Measurements from ENCODE around the gene B4GALNT1. TPM values are rescaled to one million over a fixed set of nuclear protein-coding genes. Genes with fewer than 3 reads are reported as not detected.

Gene B4GALNT1
- total and polyA plus RNA-seq, 9 of the 15 experiments (the other 6 are each of a cell fraction or from before 2014, with no cell fraction given), result 1.0 to 32.2 (median 9.8) TPM

GRCh38 chr12:57614178-57614947, 18.6 kb downstream of the B4GALNT1 start:
- CTCF ChIA-PET (ENCODE audit: low intra/inter-chr PET ratio), result no interaction called here
- intact Hi-C loops (cut with micrococcal nuclease), result no loop called here
- peaks cover 2% of the 10 kb centered on the region; the same call in 2 of the 3 replicates for H3K79me2 ChIP-seq (ENCODE audit: control insufficient read depth, insufficient read depth, low read length)
- BruUV-seq (replicated peaks), result no TSS peak
- peaks cover 4% of the 10 kb centered on the region for H3K9me1 ChIP-seq (ENCODE audit: control insufficient read depth, insufficient read depth, low read length)
- H3K27me3 ChIP-seq (ENCODE audit: control insufficient read depth in 2 of 2, insufficient read depth in 2 of 2, low read length in 2 of 2), result no peaks in the 10 kb centered on the region
- H3K4me2 ChIP-seq (ENCODE audit: insufficient read depth, low read length), result peak overlapping the region; percentile 67
- no peaks in the 10 kb centered on the region for H3K9me3 ChIP-seq (replicated peaks; ENCODE audit: control insufficient read depth, insufficient read depth, low read depth, low read length)
- ATAC-seq, result peak; percentile 79
- peak overlapping the region; percentile 70 for H2AFZ ChIP-seq (ENCODE audit: low read depth, low read length)
- peaks cover 16% of the 10 kb centered on the region; the same call in 2 of the 3 replicates for H3K36me3 ChIP-seq (ENCODE audit: control insufficient read depth, insufficient read depth, low read length)
- H3K4me1 ChIP-seq (replicated peaks in 1 of 2; ENCODE audit: control insufficient read depth in 2 of 2, insufficient read depth in 2 of 2, low read length in 2 of 2), result peaks cover 52 to 58% of the 10 kb centered on the region in 2 experiments
- POLR2A ChIA-PET, result interaction anchor here (0.6 to 2.4 kb wide), 11 partner anchors 14 to 205 kb away, joined by 3 to 10 read pairs (median 4); partner anchors contain the start of gene DDIT3
- 42% methylated on average over 14 of the region's 14 CpGs for WGBS (ENCODE audit: insufficient coverage, low coverage, missing lambda C conversion rate)
- peak overlapping the region; percentile 17; the same call in 2 of the 3 replicates for H3K27ac ChIP-seq (ENCODE audit: extremely low read depth, low read depth, low read length)
- no peak overlapping the region for H3K4me3 ChIP-seq
- in situ Hi-C loops (cut with MboI), result no loop called here
- no peaks in the 10 kb centered on the region for H4K20me1 ChIP-seq (replicated peaks; ENCODE audit: control insufficient read depth, insufficient read depth, low read length)
- peak; percentile 81 to 91 (median 84) for DNase-seq (ENCODE audit: extremely low read depth in 1 of 4, low spot score in 3 of 4)
- peak; percentile 91 for FAIRE-seq
- H3K9ac ChIP-seq (ENCODE audit: insufficient read depth in 1 of 2, low read depth in 2 of 2, low read length in 2 of 2), result peak overlapping the region; percentile 13 to 83; a peak in 2 of 4 replicates
- TF ChIP-seq ILK (tag; IDR thresholded peaks at IDR 0.05; ENCODE audit: borderline replicate concordance, low read depth) (no peak), MEIS2 (IDR thresholded peaks at IDR 0.05; ENCODE audit: partially characterized antibody) (peak; percentile 61), SMAD4 (CRISPR knock-in tag; conservative IDR thresholded peaks at IDR 0.05) (no peak), DNMT1 (IDR thresholded peaks at IDR 0.05) (no peak), PKNOX1 (IDR thresholded peaks at IDR 0.05) (peak; percentile 97), FOS (IDR thresholded peaks at IDR 0.05; ENCODE audit: extremely low read depth, insufficient read length) (peak; percentile 62), ZNF217 (CRISPR knock-in tag; IDR thresholded peaks at IDR 0.05) (no peak), FOXM1 (IDR thresholded peaks at IDR 0.05; ENCODE audit: low read depth) (no peak), FOXM1 (CRISPR knock-in tag; IDR thresholded peaks at IDR 0.05; ENCODE audit: low read depth) (no peak), BCL6 (CRISPR knock-in tag; IDR thresholded peaks at IDR 0.05) (no peak), ZNF354B (CRISPR knock-in tag; IDR thresholded peaks at IDR 0.05) (no peak), MBD2 (IDR thresholded peaks at IDR 0.05; ENCODE audit: borderline replicate concordance, low read depth) (no peak), PHF20 (IDR thresholded peaks at IDR 0.05; ENCODE audit: partially characterized antibody) (no peak), PRDM10 (IDR thresholded peaks at IDR 0.05; ENCODE audit: partially characterized antibody) (peak; percentile 86), ELF2 (CRISPR knock-in tag; IDR thresholded peaks at IDR 0.05) (no peak), EWSR1 (IDR thresholded peaks at IDR 0.05; ENCODE audit: borderline replicate concordance, low read depth, partially characterized antibody) (no peak), PHF8 (IDR thresholded peaks at IDR 0.05; ENCODE audit: borderline replicate concordance, low read length) (no peak), CBFA2T2 (conservative IDR thresholded peaks at IDR 0.05) (no peak), BHLHE40 (IDR thresholded peaks at IDR 0.05; ENCODE audit: low read length) (peak; percentile 54; the same call in 1 of the 2 replicates), FOXJ3 (CRISPR knock-in tag; IDR thresholded peaks at IDR 0.05) (no peak)
